ENCODE results near the gene SDK2.
"Not testable (repeated sequence)": the region's sequence is repeated elsewhere in the genome, so short reads cannot be mapped to it uniquely, and the experiment has no call there.

SDK2 gene

GRCh38 chr17:73474370-73474988, 169.8 kb downstream of the SDK2 start:
- Mint-ChIP-seq H3K9me3 (peaks cover 3% of the 10 kb centered on the region), H3K36me3 (ENCODE audit: low read depth) (no peaks in the 10 kb centered on the region), H3K4me3 (no peak overlapping the region), H3K27ac (no peak overlapping the region), H3K4me1 (ENCODE audit: low read depth) (no peaks in the 10 kb centered on the region), H3K27me3 (no peaks in the 10 kb centered on the region)

GRCh38 chr17:73472715-73473114, 171.5 kb downstream of the SDK2 start:
- not testable (repeated sequence) for H3K27ac Mint-ChIP-seq; H3K36me3 Mint-ChIP-seq (ENCODE audit: low read depth); H3K4me3 Mint-ChIP-seq; H3K27me3 Mint-ChIP-seq; H3K9me3 Mint-ChIP-seq; H3K4me1 Mint-ChIP-seq (ENCODE audit: low read depth)

- Mint-ChIP-seq H3K9me3 (peaks cover 3% of the 10 kb centered on the region), H3K4me1 (ENCODE audit: low read depth) (no peaks in the 10 kb centered on the region), H3K27me3 (no peaks in the 10 kb centered on the region), H3K27ac (no peak overlapping the region), H3K36me3 (ENCODE audit: low read depth) (no peaks in the 10 kb centered on the region), H3K4me3 (no peak overlapping the region)
Observed at GRCh38 chr17:73471924-73472323, 172.3 kb downstream of the SDK2 start.

- no peak overlapping the region for H3K4me3 Mint-ChIP-seq
- H3K9me3 Mint-ChIP-seq, result peaks cover 3% of the 10 kb centered on the region
- no peak overlapping the region for H3K27ac Mint-ChIP-seq
- H3K36me3 Mint-ChIP-seq (ENCODE audit: low read depth), result no peaks in the 10 kb centered on the region
- H3K4me1 Mint-ChIP-seq (ENCODE audit: low read depth), result no peaks in the 10 kb centered on the region
- H3K27me3 Mint-ChIP-seq, result no peaks in the 10 kb centered on the region
Observed at GRCh38 chr17:73470316-73470826, 173.9 kb downstream of the SDK2 start.

GRCh38 chr17:73469311-73469710, 174.9 kb downstream of the SDK2 start:
- no peak overlapping the region for H3K27ac Mint-ChIP-seq
- no peaks in the 10 kb centered on the region for H3K27me3 Mint-ChIP-seq
- H3K9me3 Mint-ChIP-seq, result peaks cover 3% of the 10 kb centered on the region
- no peaks in the 10 kb centered on the region for H3K4me1 Mint-ChIP-seq (ENCODE audit: low read depth)
- no peak overlapping the region for H3K4me3 Mint-ChIP-seq
- no peaks in the 10 kb centered on the region for H3K36me3 Mint-ChIP-seq (ENCODE audit: low read depth)

GRCh38 chr17:73468221-73468620, 176.0 kb downstream of the SDK2 start:
- no peak overlapping the region for H3K4me3 Mint-ChIP-seq
- peaks cover 3% of the 10 kb centered on the region for H3K9me3 Mint-ChIP-seq
- no peak overlapping the region for H3K27ac Mint-ChIP-seq
- no peaks in the 10 kb centered on the region for H3K4me1 Mint-ChIP-seq (ENCODE audit: low read depth)
- H3K27me3 Mint-ChIP-seq, result no peaks in the 10 kb centered on the region
- no peaks in the 10 kb centered on the region for H3K36me3 Mint-ChIP-seq (ENCODE audit: low read depth)

- Mint-ChIP-seq H3K9me3 (peaks cover under 1% of the 10 kb centered on the region), H3K27me3 (no peaks in the 10 kb centered on the region), H3K4me1 (ENCODE audit: low read depth) (no peaks in the 10 kb centered on the region)
Observed at GRCh38 chr17:73467651-73468050, 176.6 kb downstream of the SDK2 start.

GRCh38 chr17:73466704-73467433, 177.4 kb downstream of the SDK2 start:
- Mint-ChIP-seq H3K36me3 (ENCODE audit: low read depth) (no peaks in the 10 kb centered on the region), H3K27me3 (no peaks in the 10 kb centered on the region), H3K9me3 (no peaks in the 10 kb centered on the region), H3K27ac (no peak overlapping the region), H3K4me1 (ENCODE audit: low read depth) (no peaks in the 10 kb centered on the region), H3K4me3 (no peak overlapping the region)

More at GRCh38 chr17:73467651-73468050, 176.6 kb downstream of the SDK2 start:
- no peak overlapping the region for H3K27ac Mint-ChIP-seq
- H3K36me3 Mint-ChIP-seq (ENCODE audit: low read depth), result no peaks in the 10 kb centered on the region
- no peak overlapping the region for H3K4me3 Mint-ChIP-seq

- Mint-ChIP-seq H3K36me3 (ENCODE audit: low read depth) (no peaks in the 10 kb centered on the region), H3K27me3 (no peaks in the 10 kb centered on the region), H3K27ac (no peak overlapping the region), H3K4me3 (no peak overlapping the region), H3K4me1 (ENCODE audit: low read depth) (no peaks in the 10 kb centered on the region), H3K9me3 (no peaks in the 10 kb centered on the region)
Observed at GRCh38 chr17:73465953-73466230, 178.4 kb downstream of the SDK2 start.

- no peak overlapping the region for H3K27ac Mint-ChIP-seq
- H3K4me3 Mint-ChIP-seq, result no peak overlapping the region
- no peaks in the 10 kb centered on the region for H3K27me3 Mint-ChIP-seq
- no peaks in the 10 kb centered on the region for H3K9me3 Mint-ChIP-seq
- no peaks in the 10 kb centered on the region for H3K4me1 Mint-ChIP-seq (ENCODE audit: low read depth)
- H3K36me3 Mint-ChIP-seq (ENCODE audit: low read depth), result no peaks in the 10 kb centered on the region
Observed at GRCh38 chr17:73465130-73465952, 178.9 kb downstream of the SDK2 start.

- peak overlapping the region; percentile 36 for H3K27ac Mint-ChIP-seq
Observed at GRCh38 chr17:73464447-73464846, 179.8 kb downstream of the SDK2 start.

GRCh38 chr17:73463821-73464220, 180.4 kb downstream of the SDK2 start:
- Mint-ChIP-seq H3K27ac (no peak overlapping the region), H3K27me3 (no peaks in the 10 kb centered on the region), H3K4me3 (no peak overlapping the region)

More at GRCh38 chr17:73464447-73464846, 179.8 kb downstream of the SDK2 start:
- Mint-ChIP-seq H3K27me3 (no peaks in the 10 kb centered on the region), H3K36me3 (ENCODE audit: low read depth) (no peaks in the 10 kb centered on the region), H3K4me3 (no peak overlapping the region), H3K4me1 (ENCODE audit: low read depth) (no peaks in the 10 kb centered on the region), H3K9me3 (no peaks in the 10 kb centered on the region)

GRCh38 chr17:73462823-73463222, 181.4 kb downstream of the SDK2 start:
- Mint-ChIP-seq H3K27me3 (no peaks in the 10 kb centered on the region), H3K9me3 (no peaks in the 10 kb centered on the region), H3K36me3 (ENCODE audit: low read depth) (no peaks in the 10 kb centered on the region), H3K4me1 (ENCODE audit: low read depth) (no peaks in the 10 kb centered on the region), H3K4me3 (no peak overlapping the region), H3K27ac (no peak overlapping the region)

More at GRCh38 chr17:73463821-73464220, 180.4 kb downstream of the SDK2 start:
- Mint-ChIP-seq H3K36me3 (ENCODE audit: low read depth) (no peaks in the 10 kb centered on the region), H3K9me3 (no peaks in the 10 kb centered on the region), H3K4me1 (ENCODE audit: low read depth) (no peaks in the 10 kb centered on the region)

GRCh38 chr17:73459980-73460379, 184.3 kb downstream of the SDK2 start:
- no peak overlapping the region for H3K4me3 Mint-ChIP-seq
- no peaks in the 10 kb centered on the region for H3K27me3 Mint-ChIP-seq
- H3K36me3 Mint-ChIP-seq (ENCODE audit: low read depth), result peaks cover 1% of the 10 kb centered on the region
- H3K9me3 Mint-ChIP-seq, result no peaks in the 10 kb centered on the region
- H3K27ac Mint-ChIP-seq, result no peak overlapping the region
- H3K4me1 Mint-ChIP-seq (ENCODE audit: low read depth), result no peaks in the 10 kb centered on the region

GRCh38 chr17:73455767-73456166, 188.5 kb downstream of the SDK2 start:
- Mint-ChIP-seq H3K27ac (no peak overlapping the region), H3K27me3 (no peaks in the 10 kb centered on the region), H3K9me3 (peaks cover 4% of the 10 kb centered on the region), H3K4me1 (ENCODE audit: low read depth) (no peaks in the 10 kb centered on the region), H3K36me3 (ENCODE audit: low read depth) (peaks cover 4% of the 10 kb centered on the region), H3K4me3 (no peak overlapping the region)
